ENCODE results near the gene CYB561D2. TPM values are rescaled to one million over a fixed set of nuclear protein-coding genes. Genes with fewer than 3 reads are reported as not detected.

Gene CYB561D2
- total RNA-seq, 3 donors from 2014 or later (not counting 1 experiment from before 2014, with no cell fraction given): 39.6 to 54.0 (median 50.5) TPM

DNA sequence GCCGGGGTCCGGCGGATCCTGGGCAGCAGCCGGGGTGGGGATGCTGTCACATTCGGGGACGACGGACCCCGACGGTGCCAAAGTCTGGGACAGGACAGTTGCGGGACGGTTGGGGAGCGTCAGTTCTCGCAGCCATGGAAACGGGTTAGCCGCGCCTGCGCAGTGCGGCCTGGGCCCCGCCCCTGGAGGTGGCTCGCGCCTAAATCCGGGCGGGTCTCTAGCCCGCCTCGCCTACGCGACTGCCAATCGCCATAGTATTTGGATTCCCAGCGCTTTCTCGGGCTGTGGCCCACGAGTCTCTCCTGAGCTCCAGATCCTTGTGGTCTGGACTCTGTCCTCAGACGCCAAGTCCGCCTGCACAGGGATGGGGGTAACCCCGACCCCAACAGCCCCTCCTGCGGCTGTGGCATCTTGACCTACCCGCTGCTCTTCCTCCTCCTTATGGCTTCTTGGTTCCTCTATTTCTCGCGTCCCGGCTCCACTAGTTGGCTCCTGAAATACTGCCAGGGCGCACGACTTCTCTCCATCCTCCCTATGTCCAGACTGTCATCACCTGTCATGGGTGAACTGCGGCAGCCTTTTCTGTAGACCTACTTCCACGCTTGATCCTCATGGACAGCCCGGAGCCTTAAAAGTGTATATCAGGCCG lies 5.0 kb upstream of the CYB561D2 start, which contains the start of gene ZMYND10:
Gene ZMYND10 (minus strand): TSS at position 147 of the 649 bp plus-strand sequence. CDS start 153 bp downstream, outside the sequence.
- peaks cover 90% of the 10 kb centered on the region for H3K4me1 ChIP-seq (ENCODE audit: control insufficient read depth, insufficient read depth, low read length)
- H3K27me3 ChIP-seq (ENCODE audit: control insufficient read depth, insufficient read depth, low read length): no peaks in the 10 kb centered on the region
- no peak for ATAC-seq
- TF ChIP-seq, protein P1, sequence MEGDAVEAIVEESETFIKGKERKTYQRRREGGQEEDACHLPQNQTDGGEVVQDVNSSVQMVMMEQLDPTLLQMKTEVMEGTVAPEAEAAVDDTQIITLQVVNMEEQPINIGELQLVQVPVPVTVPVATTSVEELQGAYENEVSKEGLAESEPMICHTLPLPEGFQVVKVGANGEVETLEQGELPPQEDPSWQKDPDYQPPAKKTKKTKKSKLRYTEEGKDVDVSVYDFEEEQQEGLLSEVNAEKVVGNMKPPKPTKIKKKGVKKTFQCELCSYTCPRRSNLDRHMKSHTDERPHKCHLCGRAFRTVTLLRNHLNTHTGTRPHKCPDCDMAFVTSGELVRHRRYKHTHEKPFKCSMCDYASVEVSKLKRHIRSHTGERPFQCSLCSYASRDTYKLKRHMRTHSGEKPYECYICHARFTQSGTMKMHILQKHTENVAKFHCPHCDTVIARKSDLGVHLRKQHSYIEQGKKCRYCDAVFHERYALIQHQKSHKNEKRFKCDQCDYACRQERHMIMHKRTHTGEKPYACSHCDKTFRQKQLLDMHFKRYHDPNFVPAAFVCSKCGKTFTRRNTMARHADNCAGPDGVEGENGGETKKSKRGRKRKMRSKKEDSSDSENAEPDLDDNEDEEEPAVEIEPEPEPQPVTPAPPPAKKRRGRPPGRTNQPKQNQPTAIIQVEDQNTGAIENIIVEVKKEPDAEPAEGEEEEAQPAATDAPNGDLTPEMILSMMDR (IDR thresholded peaks at IDR 0.05): no peak
- no peak within 1 kb of the TSS for H3K27ac ChIP-seq (ENCODE audit: low read length)
- H3K4me1 Mint-ChIP-seq: peaks cover 39 to 88% of the 10 kb centered on the region in 2 donors
- WGBS (ENCODE audit: insufficient coverage): 16% methylated on average over 45 of the region's 45 CpGs
- H3K36me3 ChIP-seq (ENCODE audit: control insufficient read depth, insufficient read depth, low read length): peaks cover 23% of the 10 kb centered on the region
- no peaks in the 10 kb centered on the region for H3K9me3 ChIP-seq (ENCODE audit: control insufficient read depth, insufficient read depth, low read length)
- H3K27ac Mint-ChIP-seq: peak within 1 kb of the TSS in 1 of 2 donors; percentile 73
- H3K36me3 Mint-ChIP-seq: no peaks in the 10 kb centered on the region
- H3K4me3 ChIP-seq (ENCODE audit: low read length): peak within 1 kb of the TSS; percentile 11
- intact Hi-C loops (cut with micrococcal nuclease): no loop called here
- no peaks in the 10 kb centered on the region for H3K9me3 Mint-ChIP-seq
- peak; percentile 47 to 88 for DNase-seq
- H3K4me3 Mint-ChIP-seq: peak within 1 kb of the TSS; percentile 82
- no peaks in the 10 kb centered on the region for H3K27me3 Mint-ChIP-seq (ENCODE audit: low read depth in 2 of 2)

DNA sequence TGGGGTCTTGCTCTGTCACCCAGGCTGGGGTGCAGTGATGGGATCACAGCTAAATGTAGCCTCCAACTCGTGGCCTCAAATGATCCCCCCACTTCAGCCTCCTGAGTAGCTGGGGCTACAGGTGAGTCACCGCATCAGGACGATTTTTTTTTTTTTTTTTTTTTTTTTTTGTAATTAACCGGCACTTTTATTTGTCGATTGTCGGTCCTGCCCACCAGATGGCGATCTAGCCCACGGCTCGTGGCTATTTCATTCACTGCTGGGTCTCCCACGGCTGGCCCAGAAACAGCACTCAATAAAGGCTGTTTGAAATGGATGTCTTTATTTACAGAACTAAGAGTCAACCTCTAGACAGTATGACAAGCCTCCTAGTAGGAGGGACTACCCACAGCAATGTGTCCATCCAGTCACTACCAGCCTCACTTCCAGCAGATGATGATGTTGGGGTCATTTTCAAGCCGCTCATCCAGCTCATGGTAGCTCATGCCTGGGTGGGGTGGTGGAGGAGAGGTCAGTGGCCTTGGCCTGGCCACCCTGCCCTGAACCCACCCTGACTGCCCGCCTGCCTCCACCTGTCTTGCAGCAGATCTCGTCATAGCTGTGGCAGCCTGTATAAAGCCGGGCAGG lies 3.4 kb upstream of the CYB561D2 start:
- H3K4me1 Mint-ChIP-seq: peaks cover 43 to 80% of the 10 kb centered on the region in 2 donors
- peak overlapping the region; percentile 19 for H3K27ac ChIP-seq (ENCODE audit: low read length)
- ATAC-seq: peak; percentile 20 to 49 (median 37)

DNA sequence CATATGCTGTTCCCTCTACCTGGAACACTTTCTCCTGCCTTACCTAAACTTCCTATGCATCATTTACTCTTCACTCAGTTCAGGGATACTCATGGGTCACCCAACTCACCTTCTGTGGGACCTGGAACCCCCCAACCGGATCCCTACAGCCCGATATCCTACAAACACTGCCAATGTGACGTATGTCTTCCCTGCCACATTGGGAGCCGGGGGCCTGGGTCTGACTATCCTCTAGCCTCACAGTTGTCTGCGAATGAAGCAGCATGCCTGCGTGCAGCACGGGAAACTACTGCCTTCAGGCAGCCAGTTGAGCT lies 492 bp upstream of the CYB561D2 start:
- DNase-seq (no peak), ATAC-seq (no peak)
- Mint-ChIP-seq H3K4me3 (peak overlapping the region; percentile 96), H3K36me3 (no peaks in the 10 kb centered on the region), H3K27me3 (ENCODE audit: low read depth in 2 of 2) (no peaks in the 10 kb centered on the region), H3K9me3 (no peaks in the 10 kb centered on the region), H3K4me1 (peaks cover 38 to 67% of the 10 kb centered on the region in 2 donors), H3K27ac (peak overlapping the region; percentile 96 to 98)
- peaks cover 65% of the 10 kb centered on the region for H3K4me1 ChIP-seq (ENCODE audit: control insufficient read depth, insufficient read depth, low read length)
- TF ChIP-seq, protein P1 (IDR thresholded peaks at IDR 0.05): no peak
- WGBS (ENCODE audit: insufficient coverage): 13% methylated on average over 7 of the region's 7 CpGs
- peak overlapping the region; percentile 90 for H3K27ac ChIP-seq (ENCODE audit: low read length)
- peaks cover 53% of the 10 kb centered on the region for H3K36me3 ChIP-seq (ENCODE audit: control insufficient read depth, insufficient read depth, low read length)
- no peaks in the 10 kb centered on the region for H3K27me3 ChIP-seq (ENCODE audit: control insufficient read depth, insufficient read depth, low read length)
- intact Hi-C loops (cut with micrococcal nuclease): loop anchor here (1.0 to 10.0 kb wide), 2 partner anchors 78 to 1035 kb away; partner anchors contain the start of gene MANF
- peak overlapping the region; percentile 86 for H3K4me3 ChIP-seq (ENCODE audit: low read length)
- no peaks in the 10 kb centered on the region for H3K9me3 ChIP-seq (ENCODE audit: control insufficient read depth, insufficient read depth, low read length)

More for the DNA sequence above, 3.4 kb upstream of the CYB561D2 start:
- TF ChIP-seq, protein P1 (IDR thresholded peaks at IDR 0.05): peak; percentile 66
- no peaks in the 10 kb centered on the region for H3K27me3 Mint-ChIP-seq (ENCODE audit: low read depth in 2 of 2)
- H3K4me3 ChIP-seq (ENCODE audit: low read length): no peak overlapping the region
- no peaks in the 10 kb centered on the region for H3K9me3 Mint-ChIP-seq
- H3K27ac Mint-ChIP-seq: peak overlapping the region; percentile 57 to 70
- no peaks in the 10 kb centered on the region for H3K36me3 Mint-ChIP-seq
- intact Hi-C loops (cut with micrococcal nuclease): loop anchor here (1.0 kb wide), 3 partner anchors 195 to 264 kb away; partner anchors contain the start of gene CISH
- no peaks in the 10 kb centered on the region for H3K27me3 ChIP-seq (ENCODE audit: control insufficient read depth, insufficient read depth, low read length)
- peaks cover 87% of the 10 kb centered on the region for H3K4me1 ChIP-seq (ENCODE audit: control insufficient read depth, insufficient read depth, low read length)
- peak overlapping the region; percentile 77 for H3K4me3 Mint-ChIP-seq
- H3K36me3 ChIP-seq (ENCODE audit: control insufficient read depth, insufficient read depth, low read length): peaks cover 27% of the 10 kb centered on the region
- WGBS (ENCODE audit: insufficient coverage): 29% methylated on average over 13 of the region's 14 CpGs
- peak; percentile 76 to 91 for DNase-seq
- H3K9me3 ChIP-seq (ENCODE audit: control insufficient read depth, insufficient read depth, low read length): no peaks in the 10 kb centered on the region
